GM12878 (cell line): ENCODE measurements around the gene NEAT1. TPM values are rescaled to one million over a fixed set of nuclear protein-coding genes. Genes with fewer than 3 reads are reported as not detected.

Experiments
- ATAC-seq: fragments of 200-7000 bp; cut with Tn5 transposase; 3 replicates; pipeline ENCODE4 v1.9.1; 2020; ENCODE audit warnings: mild to moderate bottlenecking, moderate library complexity
- BruUV-seq: library from RNA; stranded (reverse); fragments of 400-500 nt; replicated peaks from 2 replicates; lab custom pipeline; 2021; lab: Mats Ljungman, UMichigan
- CTCF ChIA-PET: fragments of 300-600 bp; sonication (Branson Sonifier 250); formaldehyde crosslinking; extraction: SDS; loops from one replicate; lab custom pipeline; 2021; ENCODE audit warnings: inconsistent platforms; lab: Yijun Ruan, JAX
- POLR2A ChIA-PET: fragments of 350-600 bp; formaldehyde crosslinking; extraction: SDS; loops from one replicate; lab custom pipeline; 2021; ENCODE audit warnings: inconsistent platforms; lab: Charles Lee
- RAD21 ChIA-PET: fragments of 300-600 bp; sonication (Branson Sonifier 250); formaldehyde crosslinking; loops from one replicate; lab custom pipeline; 2023; ENCODE audit warnings: antibody characterized with exemption; ENCODE audit not compliant: unreplicated experiment; lab: Charles Lee
- SMC1A ChIA-PET: fragments of 300-600 bp; sonication (Branson Sonifier 250); formaldehyde crosslinking; loops from one replicate; lab custom pipeline; 2023; ENCODE audit not compliant: unreplicated experiment, uncharacterized antibody; lab: Charles Lee
- DNase-seq: peaks from one replicate; pipeline ENCODE4 v3.0.0-alpha.2; 2011; ENCODE audit warnings: low read depth, low spot score
- FAIRE-seq: peaks from 3 replicates; lab custom pipeline; 2011; peaks lifted over from hg19 to GRCh38; lab: Jason Lieb, UNC
- H2AFZ ChIP-seq: 2 replicates; pipeline ENCODE4 v1.6.0; 2011; ENCODE audit warnings: low read depth, low read length, control low read depth; ENCODE audit not compliant: control insufficient read depth
- H3K27ac ChIP-seq: 2 replicates; pipeline ENCODE4 v1.5.1; 2011; ENCODE audit warnings: control low read depth; ENCODE audit not compliant: control insufficient read depth, insufficient read depth
- H3K27me3 ChIP-seq, 2 experiments: replicated peaks in 1 of 2; 2 replicates each; pipeline versions ENCODE4 v1.6.0 to v1.6.1; 2011; ENCODE audit warnings: low read length in 1 of 2; ENCODE audit not compliant: control insufficient read depth in 2 of 2, insufficient read depth in 2 of 2
- H3K36me3 ChIP-seq, 2 experiments: 2 replicates each; pipeline ENCODE4 v1.5.1; 2011; ENCODE audit warnings: low read length in 1 of 2; ENCODE audit not compliant: control insufficient read depth in 2 of 2, insufficient read depth in 2 of 2
- H3K4me1 ChIP-seq: 2 replicates; pipeline ENCODE4 v1.6.1; 2011; ENCODE audit warnings: mild to moderate bottlenecking, low read length, moderate library complexity, mixed read lengths; ENCODE audit not compliant: control insufficient read depth, insufficient read depth
- H3K4me2 ChIP-seq: 2 replicates; pipeline ENCODE4 v1.6.0; 2011; ENCODE audit warnings: control low read depth; ENCODE audit not compliant: control insufficient read depth, insufficient read depth
- H3K4me3 ChIP-seq: fragments of 200-600 bp; sonication (generic); 2 replicates; pipeline ENCODE4 v1.5.1; 2016
- H3K79me2 ChIP-seq: 2 replicates; pipeline ENCODE4 v1.6.0; 2011; ENCODE audit warnings: low read length; ENCODE audit not compliant: control insufficient read depth, insufficient read depth
- H3K9ac ChIP-seq: 2 replicates; pipeline ENCODE4 v1.8.0; 2011; ENCODE audit warnings: low read length, control low read depth, mixed read lengths; ENCODE audit not compliant: control insufficient read depth, insufficient read depth
- H3K9me3 ChIP-seq: replicated peaks from 3 replicates; pipeline ENCODE4 v1.5.1; 2011; ENCODE audit warnings: mild to moderate bottlenecking, low read length; ENCODE audit not compliant: control insufficient read depth, insufficient read depth
- H4K20me1 ChIP-seq: 2 replicates; pipeline ENCODE4 v1.6.0; 2011; ENCODE audit not compliant: control insufficient read depth, insufficient read depth
- ATF2 ChIP-seq: IDR thresholded peaks from 2 replicates; pipeline ENCODE4 v1.6.1; 2012; ENCODE audit warnings: low read length, inconsistent platforms
- CHD2 ChIP-seq: IDR thresholded peaks from 2 replicates; pipeline ENCODE4 v1.6.1; 2011; ENCODE audit warnings: low read depth, low read length, improper control_type of control experiment, borderline replicate concordance
- ELK1 ChIP-seq: IDR thresholded peaks from 2 replicates; pipeline ENCODE4 v1.6.1; 2012; ENCODE audit warnings: low read depth, low read length, improper control_type of control experiment
- IKZF1 ChIP-seq: fragments of 450-650 bp; conservative IDR thresholded peaks from 2 replicates; pipeline ENCODE4 v1.6.1; 2017; ENCODE audit warnings: antibody characterized with exemption, mild to moderate bottlenecking
- JUND ChIP-seq: IDR thresholded peaks from 2 replicates; pipeline ENCODE4 v1.6.1; 2012; ENCODE audit warnings: low read depth, mild to moderate bottlenecking, low read length, improper control_type of control experiment, moderate library complexity
- KAT2A ChIP-seq: conservative IDR thresholded peaks from 2 replicates; pipeline ENCODE4 v1.6.1; 2011; ENCODE audit warnings: low read depth, low read length; ENCODE audit not compliant: control insufficient read depth
- KLF5 ChIP-seq: fragments of 450-650 bp; IDR thresholded peaks from 2 replicates; pipeline ENCODE4 v1.6.1; 2014; ENCODE audit warnings: mild to moderate bottlenecking; ENCODE audit not compliant: partially characterized antibody
- LARP7 ChIP-seq: fragments of 450-650 bp; IDR thresholded peaks from 2 replicates; pipeline ENCODE4 v1.6.1; 2017; ENCODE audit warnings: mild to moderate bottlenecking
- MYB ChIP-seq: fragments of 150-350 bp; IDR thresholded peaks from 2 replicates; pipeline ENCODE4 v1.6.1; 2014; ENCODE audit warnings: mild to moderate bottlenecking, low read depth, low read length, borderline replicate concordance
- NR2C1 ChIP-seq: fragments of 450-650 bp; IDR thresholded peaks from 2 replicates; pipeline ENCODE4 v1.6.1; 2017; ENCODE audit warnings: antibody characterized with exemption, mild to moderate bottlenecking, moderate library complexity
- PAX5 ChIP-seq: IDR thresholded peaks from 2 replicates; pipeline ENCODE4 v1.6.1; 2011; ENCODE audit warnings: low read depth, low read length, borderline replicate concordance
- PAX8 ChIP-seq: fragments of 450-650 bp; IDR thresholded peaks from 2 replicates; pipeline ENCODE4 v1.6.1; 2017; ENCODE audit warnings: mild to moderate bottlenecking, moderate library complexity
- POU2F2 ChIP-seq: IDR thresholded peaks from 3 replicates; pipeline ENCODE4 v1.6.1; 2011; ENCODE audit warnings: low read depth, mild to moderate bottlenecking, low read length, borderline replicate concordance
- RBBP5 ChIP-seq: fragments of 200-600 bp; sonication (generic); conservative IDR thresholded peaks from 2 replicates; pipeline ENCODE4 v1.6.1; 2016
- RCOR1 ChIP-seq: conservative IDR thresholded peaks from 2 replicates; pipeline ENCODE4 v1.6.1; 2012; ENCODE audit warnings: low read depth, low read length, improper control_type of control experiment
- RFX5 ChIP-seq: IDR thresholded peaks from 2 replicates; pipeline ENCODE4 v1.6.1; 2011; ENCODE audit warnings: low read depth, low read length, improper control_type of control experiment
- SKIL ChIP-seq: fragments of 450-650 bp; IDR thresholded peaks from 2 replicates; pipeline ENCODE4 v1.6.1; 2017; ENCODE audit warnings: mild to moderate bottlenecking, low read depth, inconsistent platforms; ENCODE audit not compliant: poor library complexity, severe bottlenecking
- ZNF622 ChIP-seq: fragments of 450-650 bp; IDR thresholded peaks from 2 replicates; pipeline ENCODE4 v1.6.1; 2017; ENCODE audit warnings: mild to moderate bottlenecking, inconsistent platforms
- whole genome bisulfite sequencing: methylation state at CpG from one replicate; pipeline ENCODE4 v1.1.6; 2016; ENCODE audit warnings: low lambda C conversion rate; ENCODE audit not compliant: insufficient replicate concordance, insufficient coverage; ENCODE audit errors: missing lambda C conversion rate; 5-methylcytosine and 5-hydroxymethylcytosine counted together
- in situ Hi-C: fragments of 300-500 bp; cut with MboI; formaldehyde crosslinking; loops from 9 replicates; pipeline ENCODE4 v1.14.3; 2018; ENCODE audit warnings: mixed read lengths
- intact Hi-C: fragments of 100-400 bp; cut with micrococcal nuclease; formaldehyde crosslinking; loops from one replicate; pipeline ENCODE4 v1.14.2; 2022; ENCODE audit not compliant: unreplicated experiment
- polyA plus RNA-seq, 11 experiments: library from polyadenylated mRNA; depleted of rRNA in 4 of 11; unstranded in 6 of 11; stranded (reverse) in 5 of 11; fragments of >200 nt; fragmentation: Nextera tagmentation in 4 of 11; fragmentation: Illumina TruSeq in 1 of 11; extraction: Ambion mirVana in 4 of 11; extraction: Trizol in 1 of 11; gene quantifications; 1 replicate in 1 of 11; 2 replicates in 10 of 11; pipeline versions ENCODE4 v1.2.1 to v1.2.3, GENCODE V29; 2011 to 2016; ENCODE audit warnings: inconsistent platforms in 2 of 11, missing spikeins in 2 of 11, low read depth in 1 of 11
- total RNA-seq, 4 experiments: library from RNA; depleted of rRNA in 3 of 4; stranded (reverse); fragments of >200 nt in 3 of 4; fragmentation: Illumina TruSeq in 1 of 4; extraction: Trizol in 1 of 4; gene quantifications; 2 replicates each; pipeline versions ENCODE4 v1.2.1 to v1.2.3, GENCODE V29; 2013 to 2021

The NEAT1 gene
- total and polyA plus RNA-seq, 10 of the 15 experiments (the other 5 are each of a cell fraction or from before 2014, with no cell fraction given): 13.6 to 328 (median 69.4) TPM

GRCh38 chr11:65425971-65426838 is 3.6 kb downstream of the NEAT1 start:
- no TSS peak for BruUV-seq
- peak overlapping the region; percentile 95 for H3K4me3 ChIP-seq
- H3K4me2 ChIP-seq: peak overlapping the region; percentile 100
- intact Hi-C loops: loop anchor here (2.0 kb wide), 1 partner anchor 15 kb away; no protein-coding TSS in a partner anchor
- FAIRE-seq (peak; percentile 49), ATAC-seq (peak; percentile 28), DNase-seq (no peak)
- H3K4me1 ChIP-seq: peaks cover 26% of the 10 kb centered on the region
- H3K9ac ChIP-seq: peak overlapping the region; percentile 99
- peak overlapping the region; percentile 100 for H3K27ac ChIP-seq
- H3K9me3 ChIP-seq: no peaks in the 10 kb centered on the region
- ChIA-PET POLR2A (interaction anchor here (0.8 to 13.6 kb wide), 9 partner anchors 9 to 80 kb away, joined by 3 to 323 read pairs (median 9); partner anchors contain the start of gene MALAT1), CTCF (interaction anchor here (1.0 to 15.3 kb wide), 3 partner anchors 10 to 73 kb away, joined by 5 to 362 read pairs (median 26); partner anchors contain the start of gene MALAT1), SMC1A (interaction anchor here (1.6 to 12.7 kb wide), 5 partner anchors 9 to 79 kb away, joined by 4 to 232 read pairs (median 9); partner anchors contain the start of gene MALAT1), RAD21 (interaction anchor here (1.1 to 15.3 kb wide), 4 partner anchors 10 to 70 kb away, joined by 3 to 282 read pairs (median 10); partner anchors contain the start of gene MALAT1)
- 2% methylated on average over 9 of the region's 9 CpGs for WGBS
- in situ Hi-C loops: loop anchor here (10.0 kb wide), 1 partner anchor 561 kb away; no protein-coding TSS in a partner anchor
- no peak overlapping the region for H2AFZ ChIP-seq
- peaks cover 18% of the 10 kb centered on the region for H4K20me1 ChIP-seq
- H3K79me2 ChIP-seq: peaks cover 100% of the 10 kb centered on the region
- H3K27me3 ChIP-seq: no peaks in the 10 kb centered on the region
- no peaks in the 10 kb centered on the region; a peak in 2 of 4 replicates for H3K36me3 ChIP-seq
- TF ChIP-seq KLF5 (peak; percentile 23), MYB (0 out of 2 replicates have a peak, but pooled peaks have one; percentile 67), RBBP5 (no peak), RCOR1 (no peak), POU2F2 (peak; percentile 21; the same call in 2 of the 3 replicates), ELK1 (no peak), PAX8 (no peak), CHD2 (no peak; the same call in 1 of the 2 replicates), SKIL (no peak), RFX5 (no peak), KAT2A (no peak), PAX5 (0 out of 2 replicates have a peak, but pooled peaks have one; percentile 13), JUND (0 out of 2 replicates have a peak, but pooled peaks have one; percentile 31), NR2C1 (no peak), LARP7 (0 out of 2 replicates have a peak, but pooled peaks have one; percentile 45), ATF2 (no peak), IKZF1 (no peak; the same call in 1 of the 2 replicates), ZNF622 (no peak)
